Ovary (tissue), 9 donors: ENCODE data around the gene POLK. TPM values are rescaled to one million over a fixed set of nuclear protein-coding genes. Genes with fewer than 3 reads are reported as not detected.
"Not testable (repeated sequence)": the region's sequence is repeated elsewhere in the genome, so short reads cannot be mapped to it uniquely, and the experiment has no call there.

Experiments used
- DNase-seq, 5 donors: peaks; one replicate each; pipeline ENCODE4 v3.0.0-alpha.2; 2019 to 2020
- H3K27ac ChIP-seq, 2 donors: fragments of 200-600 bp; one replicate each; pipeline versions ENCODE4 v1.5.1 to v1.8.0; 2019 to 2022
- H3K27me3 ChIP-seq: fragments of 200-600 bp; one replicate; pipeline ENCODE4 v1.8.0; 2022
- H3K36me3 ChIP-seq: fragments of 200-600 bp; sonication (generic); one replicate; pipeline ENCODE4 v1.5.1; 2019
- H3K4me1 ChIP-seq: one replicate; pipeline ENCODE4 v1.8.1; 2013; ENCODE audit warnings: mild to moderate bottlenecking, moderate library complexity; ENCODE audit not compliant: insufficient read depth
- H3K4me3 ChIP-seq: fragments of 200-600 bp; sonication (generic); one replicate; pipeline ENCODE4 v1.5.1; 2017
- H3K9me3 ChIP-seq, 2 donors: fragments of 200-600 bp in 1 of 2; sonication (generic) in 1 of 2; one replicate each; pipeline versions ENCODE4 v1.5.1 to v1.8.1; 2013 to 2019; ENCODE audit warnings: mild to moderate bottlenecking in 1 of 2, moderate library complexity in 1 of 2
- CTCF ChIP-seq, 3 donors: fragments of 450-650 bp in 2 of 3; fragments of 200-600 bp in 1 of 3; IDR thresholded peaks; one replicate each; pipeline versions ENCODE4 v1.5.1 to v1.8.0; 2016 to 2022; ENCODE audit warnings: antibody characterized with exemption in 3 of 3, mild to moderate bottlenecking in 1 of 3
- EP300 ChIP-seq: sonication (generic); formaldehyde crosslinking; IDR thresholded peaks from one replicate; pipeline ENCODE4 v1.6.1; 2017; ENCODE audit warnings: antibody characterized with exemption
- POLR2A ChIP-seq: fragments of 450-650 bp; IDR thresholded peaks from one replicate; pipeline ENCODE4 v1.6.1; 2017; ENCODE audit warnings: antibody characterized with exemption, mild to moderate bottlenecking, moderate library complexity
- WGBS, 3 donors: extraction: QIAGEN DNeasy Blood & Tissue Kit in 1 of 3; methylation state at CpG; one replicate each; pipeline versions ENCODE4 v1.1.5 to v1.1.7; 2013 to 2017; 5-methylcytosine and 5-hydroxymethylcytosine counted together
- intact Hi-C, 4 donors: fragments of 100-400 bp; cut with DNase I; formaldehyde crosslinking; loops; one replicate each; pipeline versions ENCODE4 v1.11.0 to v1.15.1; 2022 to 2023
- polyA plus RNA-seq, 2 donors: library from polyadenylated mRNA; stranded (reverse); fragments of 200-250 nt in 1 of 2; fragments of 350-450 nt in 1 of 2; fragmentation: Illumina TruSeq in 1 of 2; extraction: RNeasy Lipid Tissue Mini Kit (QIAGEN cat#74804) in 1 of 2; gene quantifications; one replicate each; pipeline ENCODE4 v1.2.3, GENCODE V29; 2013 to 2014
- total RNA-seq, 7 donors: library from RNA; depleted of rRNA in 2 of 7; stranded (reverse); fragments of >200 nt in 2 of 7; fragmentation: NEBNext Ultra II Directional in 3 of 7; extraction: Animal tissue kit (Norgen Biotek cat#: 25700) in 3 of 7; gene quantifications; one replicate each; pipeline versions ENCODE4 v1.1.0 to v1.2.4, GENCODE V29; 2016 to 2023
- donor health status: DM: no; HTN: no; CAD: no; lungs with moderate emphysema.
- donor health status: DM: no; HTN: no; CAD: no.
- donor health status: Bipolar disorder and iron deficiency.
- donor health status: DM: yes; HTN: yes; CAD: no.
- donor health status: DM: no; HTN: no; CAD: no.
- donor health status: DM: yes; HTN: yes; CAD: no.

The POLK gene
- total and polyA plus RNA-seq, 9 donors, result 9.3 to 41.0 (median 32.4) TPM

GRCh38 chr5:75567710-75568109 lies 56.0 kb downstream of the POLK start:
- TF ChIP-seq POLR2A, result no peak
- no peak for TF ChIP-seq EP300
- TF ChIP-seq CTCF (IDR thresholded peaks at IDR 0.05), result no peak
- peaks cover 4% of the 10 kb centered on the region for H3K4me1 ChIP-seq
- intact Hi-C loops, result no loop called here
- no peak overlapping the region for H3K4me3 ChIP-seq
- 29 to 49% (median 29%) methylated on average over 2 of the region's 2 CpGs for WGBS, 3 donors
- DNase-seq, result no peak
- H3K9me3 ChIP-seq, result no peaks in the 10 kb centered on the region
- no peaks in the 10 kb centered on the region for H3K27me3 ChIP-seq
- H3K36me3 ChIP-seq, result no peaks in the 10 kb centered on the region
- no peak overlapping the region for H3K27ac ChIP-seq

GRCh38 chr5:75568202-75568601 lies 56.5 kb downstream of the POLK start:
- intact Hi-C loops, result no loop called here
- no peak for TF ChIP-seq CTCF (IDR thresholded peaks at IDR 0.05)
- TF ChIP-seq EP300, result no peak
- no peak for TF ChIP-seq POLR2A
- Histone ChIP-seq H3K4me1 (peaks cover 4% of the 10 kb centered on the region), H3K27me3 (no peaks in the 10 kb centered on the region), H3K27ac (no peak overlapping the region), H3K4me3 (no peak overlapping the region), H3K9me3 (no peaks in the 10 kb centered on the region), H3K36me3 (no peaks in the 10 kb centered on the region)
- no peak for DNase-seq
- WGBS, 3 donors, result 79 to 89% (median 83%) methylated on average over 2 of the region's 2 CpGs

DNA sequence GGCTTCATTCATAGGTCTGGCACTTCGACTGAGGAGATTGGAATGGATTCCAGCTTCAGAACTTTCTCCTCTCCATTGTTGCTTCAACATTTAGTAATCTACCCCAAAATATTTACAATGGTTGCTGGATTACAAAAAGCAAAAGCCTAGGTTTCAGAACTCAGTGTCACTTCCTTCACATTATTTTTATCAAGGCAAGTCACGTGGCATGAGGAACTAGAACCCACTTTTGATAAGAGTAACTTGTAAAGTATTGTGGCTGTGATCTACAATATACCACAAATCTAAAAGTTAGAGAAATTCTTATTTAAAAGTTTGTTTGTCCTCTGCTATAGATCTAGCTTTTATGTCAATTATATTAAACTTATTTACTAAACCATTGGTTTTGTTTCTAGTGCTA lies 59.9 kb downstream of the POLK start:
- Histone ChIP-seq H3K36me3 (no peaks in the 10 kb centered on the region), H3K27me3 (no peaks in the 10 kb centered on the region), H3K4me3 (no peak overlapping the region), H3K27ac (no peak overlapping the region), H3K4me1 (peaks cover 3% of the 10 kb centered on the region), H3K9me3 (no peaks in the 10 kb centered on the region)
- no peak for DNase-seq
- no peak for TF ChIP-seq POLR2A
- no peak for TF ChIP-seq CTCF (IDR thresholded peaks at IDR 0.05)
- no peak for TF ChIP-seq EP300
- intact Hi-C loops, result no loop called here
- 6 to 36% (median 18%) methylated on average over 2 of the region's 2 CpGs for WGBS, 3 donors

DNA sequence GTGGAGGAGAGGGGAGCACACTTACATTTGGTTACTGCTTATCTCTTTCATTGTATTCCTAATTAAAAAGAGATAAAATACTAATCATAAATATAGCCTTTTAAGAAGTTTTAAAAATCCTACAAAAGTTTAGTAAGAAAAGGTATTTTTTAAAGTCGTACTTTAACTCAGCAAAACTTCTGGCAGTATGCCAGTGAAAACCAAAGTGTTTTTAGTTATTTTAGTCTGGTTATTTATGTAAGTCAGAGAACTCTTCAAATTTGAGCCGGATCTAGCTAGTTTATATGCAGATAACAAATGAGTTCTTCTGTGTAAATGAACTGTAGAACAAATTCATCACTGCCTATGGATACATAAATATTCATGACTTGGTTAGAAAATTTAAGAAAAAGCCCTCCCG lies 63.1 kb downstream of the POLK start:
- no peak overlapping the region for H3K4me3 ChIP-seq
- peaks cover 1% of the 10 kb centered on the region for H3K4me1 ChIP-seq
- intact Hi-C loops, result no loop called here
- 11 to 18% (median 12%) methylated on average over 3 of the region's 3 CpGs for WGBS, 3 donors
- DNase-seq, result no peak
- no peaks in the 10 kb centered on the region for H3K9me3 ChIP-seq
- no peaks in the 10 kb centered on the region for H3K27me3 ChIP-seq
- no peaks in the 10 kb centered on the region for H3K36me3 ChIP-seq
- no peak overlapping the region for H3K27ac ChIP-seq
- no peak for TF ChIP-seq POLR2A
- no peak for TF ChIP-seq EP300
- no peak for TF ChIP-seq CTCF (IDR thresholded peaks at IDR 0.05)

DNA sequence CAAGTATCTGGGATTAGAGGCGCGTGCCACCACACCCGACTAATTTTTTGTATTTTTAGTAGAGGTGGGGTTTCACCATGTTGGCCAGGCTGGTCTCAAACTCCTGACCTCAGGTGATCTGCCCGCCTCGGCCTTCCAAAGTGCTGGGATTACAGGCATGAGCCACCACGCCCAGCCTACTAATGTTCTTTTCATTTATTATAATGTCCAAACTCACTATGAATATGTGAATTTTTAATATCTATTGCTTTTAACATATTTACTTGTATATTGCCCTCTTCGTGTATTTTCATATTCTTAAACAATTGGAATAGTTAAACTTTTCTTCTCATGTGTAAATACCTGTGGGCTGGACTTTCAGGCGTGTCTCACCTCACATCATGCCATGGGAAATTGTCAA lies 66.6 kb downstream of the POLK start:
- H3K9me3 ChIP-seq, DNase-seq, intact Hi-C loops, H3K27ac ChIP-seq, H3K27me3 ChIP-seq, H3K4me1 ChIP-seq, H3K4me3 ChIP-seq, H3K36me3 ChIP-seq: not testable (repeated sequence)
- 96 to 97% (median 96%) methylated on average over 8 of the region's 8 CpGs for WGBS, 3 donors
